LNCaP clone FGC (cell line): ENCODE data around the gene LAPTM5.

Experiments used
- DNase-seq: peaks from one replicate; pipeline ENCODE4 v3.0.0-alpha.2; 2011; ENCODE audit warnings: low read depth
- H3K4me3 ChIP-seq: 2 replicates; pipeline ENCODE4 v1.5.1; 2011; ENCODE audit warnings: mild to moderate bottlenecking, low read depth, low read length, control low read depth
- TF ChIP-seq, protein P1 (sequence below): IDR thresholded peaks from 2 replicates; pipeline ENCODE4 v1.5.1; 2012; ENCODE audit warnings: mild to moderate bottlenecking; ENCODE audit not compliant: control insufficient read depth, insufficient read depth; ENCODE audit errors: extremely low read depth

The LAPTM5 gene

DNA sequence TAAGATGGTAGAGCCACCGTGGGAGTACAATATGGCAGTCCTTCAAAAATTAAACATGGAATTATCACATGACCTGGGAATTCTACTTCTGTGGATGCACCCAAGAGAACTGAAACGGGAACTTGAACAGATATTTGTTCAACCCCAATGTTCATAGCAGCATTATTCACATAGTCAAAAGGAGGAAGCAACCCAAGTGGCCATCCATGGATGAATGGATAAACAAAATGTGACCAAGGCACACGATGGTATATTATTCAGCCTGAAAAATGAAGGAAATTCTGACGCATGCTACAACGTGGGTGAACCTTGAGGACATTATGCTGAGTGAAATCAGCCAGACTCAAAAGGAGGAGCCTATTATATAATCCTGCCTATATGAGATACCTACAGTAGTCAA is 22.8 kb upstream of the LAPTM5 start:
- H3K4me3 ChIP-seq = no peak overlapping the region
- TF ChIP-seq, protein P1, sequence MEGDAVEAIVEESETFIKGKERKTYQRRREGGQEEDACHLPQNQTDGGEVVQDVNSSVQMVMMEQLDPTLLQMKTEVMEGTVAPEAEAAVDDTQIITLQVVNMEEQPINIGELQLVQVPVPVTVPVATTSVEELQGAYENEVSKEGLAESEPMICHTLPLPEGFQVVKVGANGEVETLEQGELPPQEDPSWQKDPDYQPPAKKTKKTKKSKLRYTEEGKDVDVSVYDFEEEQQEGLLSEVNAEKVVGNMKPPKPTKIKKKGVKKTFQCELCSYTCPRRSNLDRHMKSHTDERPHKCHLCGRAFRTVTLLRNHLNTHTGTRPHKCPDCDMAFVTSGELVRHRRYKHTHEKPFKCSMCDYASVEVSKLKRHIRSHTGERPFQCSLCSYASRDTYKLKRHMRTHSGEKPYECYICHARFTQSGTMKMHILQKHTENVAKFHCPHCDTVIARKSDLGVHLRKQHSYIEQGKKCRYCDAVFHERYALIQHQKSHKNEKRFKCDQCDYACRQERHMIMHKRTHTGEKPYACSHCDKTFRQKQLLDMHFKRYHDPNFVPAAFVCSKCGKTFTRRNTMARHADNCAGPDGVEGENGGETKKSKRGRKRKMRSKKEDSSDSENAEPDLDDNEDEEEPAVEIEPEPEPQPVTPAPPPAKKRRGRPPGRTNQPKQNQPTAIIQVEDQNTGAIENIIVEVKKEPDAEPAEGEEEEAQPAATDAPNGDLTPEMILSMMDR = no peak
- no peak for DNase-seq

DNA sequence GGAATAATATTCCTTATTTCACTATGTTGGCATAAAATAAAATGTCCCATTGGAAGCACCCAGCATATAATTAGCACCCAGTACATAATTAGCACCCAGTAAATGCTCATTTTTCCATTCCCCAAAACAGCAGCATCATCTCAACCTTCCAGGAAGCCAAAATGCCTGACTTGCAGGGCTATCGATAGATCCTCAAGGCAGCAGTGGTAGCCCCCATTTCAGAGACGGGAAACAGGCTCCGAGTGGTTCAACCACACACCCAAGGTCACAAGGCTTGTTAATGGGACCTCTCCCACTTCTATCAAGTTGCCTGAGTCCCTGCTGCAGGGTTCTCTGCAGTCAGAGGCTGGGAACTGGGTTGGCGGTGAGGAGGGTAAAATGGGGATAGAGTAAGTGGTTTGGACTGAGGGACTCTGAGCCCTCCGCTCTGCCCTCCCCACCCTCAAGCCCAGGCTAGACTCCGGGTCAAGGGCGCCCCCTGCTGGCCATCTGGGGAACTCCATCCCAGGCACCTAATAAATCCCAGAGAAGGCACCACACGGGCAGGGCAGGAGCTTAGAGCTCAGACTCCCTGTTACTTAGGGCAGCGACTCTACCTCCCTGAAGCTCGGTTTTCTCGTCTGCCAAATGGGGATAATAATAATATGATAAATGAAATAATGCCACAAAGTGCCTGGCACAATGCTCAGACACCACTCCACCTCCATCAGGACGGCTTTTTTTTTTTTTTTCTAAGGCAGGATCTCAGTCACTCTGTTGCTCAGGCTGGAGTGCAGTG is 21.9 kb upstream of the LAPTM5 start:
- TF ChIP-seq, protein P1 = peak; percentile 89
- no peak for DNase-seq
- no peak overlapping the region for H3K4me3 ChIP-seq

DNA sequence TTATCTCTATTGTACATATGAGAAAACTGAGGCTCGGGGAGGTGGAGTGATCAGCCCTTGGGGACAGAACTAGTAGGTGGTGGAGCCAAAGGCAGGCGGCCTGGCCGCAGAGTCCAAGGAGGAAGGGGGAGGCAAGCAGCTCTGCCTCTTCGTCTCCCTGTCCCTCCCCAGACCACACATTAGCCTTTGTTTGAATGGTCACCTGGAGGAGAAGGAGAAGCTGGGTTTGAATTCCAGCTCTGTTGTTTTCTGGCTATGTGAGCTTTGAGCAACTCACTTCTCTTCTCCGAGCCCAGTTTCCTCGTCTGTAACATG is 21.4 kb upstream of the LAPTM5 start:
- TF ChIP-seq, protein P1 = no peak
- no peak for DNase-seq
- no peak overlapping the region for H3K4me3 ChIP-seq

GRCh38 chr1:30778154-30778978 is 20.8 kb upstream of the LAPTM5 start:
- H3K4me3 ChIP-seq = no peak overlapping the region
- TF ChIP-seq, protein P1 = no peak
- peak; percentile 34 for DNase-seq

GRCh38 chr1:30777904-30778153 is 20.3 kb upstream of the LAPTM5 start:
- no peak overlapping the region for H3K4me3 ChIP-seq
- TF ChIP-seq, protein P1 = no peak
- DNase-seq = no peak

GRCh38 chr1:30777060-30777903 is 19.7 kb upstream of the LAPTM5 start:
- DNase-seq = no peak
- H3K4me3 ChIP-seq = no peak overlapping the region
- TF ChIP-seq, protein P1 = no peak
